Fibroblast of lung (primary cell): Measurements from ENCODE around the gene GHSR.

Experiments
- EZH2 ChIP-seq: IDR thresholded peaks from 2 replicates; pipeline ENCODE4 v1.5.1; 2012; ENCODE audit warnings: low read length, control low read depth, mild to moderate bottlenecking; ENCODE audit errors: missing control alignments
- TF ChIP-seq, protein P1 (sequence below), 2 donors: IDR thresholded peaks in 1 of 2; conservative IDR thresholded peaks in 1 of 2; 1 replicate in 1 of 2; 2 replicates in 1 of 2; pipeline ENCODE4 v1.5.1; 2011 to 2012; ENCODE audit warnings: low read length in 2 of 2, control low read depth in 1 of 2, inconsistent platforms in 1 of 2, low read depth in 1 of 2, mild to moderate bottlenecking in 1 of 2

DNA sequence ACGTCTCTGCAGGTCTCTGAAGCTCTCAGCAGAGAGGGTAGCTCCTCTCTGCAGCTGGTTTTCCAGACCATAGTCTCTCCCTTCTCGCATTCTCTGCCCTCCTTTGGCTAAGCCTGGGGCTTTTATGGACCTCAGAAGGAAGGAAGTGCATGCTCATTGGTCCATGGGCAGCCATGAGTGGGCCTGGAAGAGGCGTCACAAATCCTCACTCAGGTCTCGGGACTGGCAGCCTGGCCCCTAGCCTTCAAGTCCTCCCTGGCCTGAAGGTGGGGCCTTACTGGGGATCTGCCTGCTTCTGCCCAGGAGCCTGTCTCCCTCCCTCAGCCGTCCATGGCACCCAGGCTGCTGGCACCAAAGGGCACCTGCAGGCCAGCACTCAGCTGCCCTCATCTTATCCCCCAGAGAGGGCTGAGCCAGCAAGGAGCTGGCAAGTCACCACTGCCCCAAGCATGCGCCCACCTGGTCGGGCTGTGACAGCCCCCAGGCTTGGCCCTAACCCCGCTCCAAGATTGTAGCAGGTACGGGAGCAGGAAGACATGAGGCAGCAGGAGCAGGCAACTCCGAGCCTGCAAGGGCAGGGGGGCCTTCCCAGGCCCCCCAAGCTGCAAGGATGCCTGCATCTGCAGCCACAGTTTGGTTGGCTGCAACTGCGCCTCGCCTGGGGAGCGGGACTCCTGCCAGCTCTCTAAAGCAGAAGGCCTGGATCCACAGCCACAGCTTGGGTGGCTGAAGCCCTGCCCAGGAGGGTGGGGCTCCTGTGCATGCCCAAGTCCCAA, 37.4 kb downstream of the GHSR start:
- TF ChIP-seq, protein P1, sequence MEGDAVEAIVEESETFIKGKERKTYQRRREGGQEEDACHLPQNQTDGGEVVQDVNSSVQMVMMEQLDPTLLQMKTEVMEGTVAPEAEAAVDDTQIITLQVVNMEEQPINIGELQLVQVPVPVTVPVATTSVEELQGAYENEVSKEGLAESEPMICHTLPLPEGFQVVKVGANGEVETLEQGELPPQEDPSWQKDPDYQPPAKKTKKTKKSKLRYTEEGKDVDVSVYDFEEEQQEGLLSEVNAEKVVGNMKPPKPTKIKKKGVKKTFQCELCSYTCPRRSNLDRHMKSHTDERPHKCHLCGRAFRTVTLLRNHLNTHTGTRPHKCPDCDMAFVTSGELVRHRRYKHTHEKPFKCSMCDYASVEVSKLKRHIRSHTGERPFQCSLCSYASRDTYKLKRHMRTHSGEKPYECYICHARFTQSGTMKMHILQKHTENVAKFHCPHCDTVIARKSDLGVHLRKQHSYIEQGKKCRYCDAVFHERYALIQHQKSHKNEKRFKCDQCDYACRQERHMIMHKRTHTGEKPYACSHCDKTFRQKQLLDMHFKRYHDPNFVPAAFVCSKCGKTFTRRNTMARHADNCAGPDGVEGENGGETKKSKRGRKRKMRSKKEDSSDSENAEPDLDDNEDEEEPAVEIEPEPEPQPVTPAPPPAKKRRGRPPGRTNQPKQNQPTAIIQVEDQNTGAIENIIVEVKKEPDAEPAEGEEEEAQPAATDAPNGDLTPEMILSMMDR (conservative IDR thresholded peaks at IDR 0.05 in 1 of 2, IDR thresholded peaks at IDR 0.05 in 1 of 2; ENCODE audit: low read depth in 1 of 2, low read length in 2 of 2): no peak
- no peak for TF ChIP-seq EZH2
